ENCODE results near the gene ADRA1B.

GRCh38 chr5:159992566-159992965 is 76.3 kb downstream of the ADRA1B start:
- no peak for TF ChIP-seq POLR2A (IDR thresholded peaks at IDR 0.05)
- TF ChIP-seq POLR2AphosphoS5 (IDR thresholded peaks at IDR 0.05), result no peak
- TF ChIP-seq, protein P1, sequence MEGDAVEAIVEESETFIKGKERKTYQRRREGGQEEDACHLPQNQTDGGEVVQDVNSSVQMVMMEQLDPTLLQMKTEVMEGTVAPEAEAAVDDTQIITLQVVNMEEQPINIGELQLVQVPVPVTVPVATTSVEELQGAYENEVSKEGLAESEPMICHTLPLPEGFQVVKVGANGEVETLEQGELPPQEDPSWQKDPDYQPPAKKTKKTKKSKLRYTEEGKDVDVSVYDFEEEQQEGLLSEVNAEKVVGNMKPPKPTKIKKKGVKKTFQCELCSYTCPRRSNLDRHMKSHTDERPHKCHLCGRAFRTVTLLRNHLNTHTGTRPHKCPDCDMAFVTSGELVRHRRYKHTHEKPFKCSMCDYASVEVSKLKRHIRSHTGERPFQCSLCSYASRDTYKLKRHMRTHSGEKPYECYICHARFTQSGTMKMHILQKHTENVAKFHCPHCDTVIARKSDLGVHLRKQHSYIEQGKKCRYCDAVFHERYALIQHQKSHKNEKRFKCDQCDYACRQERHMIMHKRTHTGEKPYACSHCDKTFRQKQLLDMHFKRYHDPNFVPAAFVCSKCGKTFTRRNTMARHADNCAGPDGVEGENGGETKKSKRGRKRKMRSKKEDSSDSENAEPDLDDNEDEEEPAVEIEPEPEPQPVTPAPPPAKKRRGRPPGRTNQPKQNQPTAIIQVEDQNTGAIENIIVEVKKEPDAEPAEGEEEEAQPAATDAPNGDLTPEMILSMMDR (IDR thresholded peaks at IDR 0.05), result no peak
- TF ChIP-seq EP300 (IDR thresholded peaks at IDR 0.05), result no peak

Data from stomach (tissue), 4 donors.